ACC112 (cell line): ENCODE results near the gene NPIPA2.
"Not testable (repeated sequence)": the region's sequence is repeated elsewhere in the genome, so short reads cannot be mapped to it uniquely, and the experiment has no call there.

ENCODE experiments used
- H2AFZ ChIP-seq: fragments of 200-600 bp; sonication (generic); one replicate; pipeline ENCODE4 v1.6.0; 2017; ENCODE audit warnings: antibody characterized with exemption, low read length; ENCODE audit not compliant: unreplicated experiment
- H3K27ac ChIP-seq: fragments of 200-600 bp; sonication (generic); 2 replicates; pipeline ENCODE4 v1.5.1; 2014; ENCODE audit warnings: low read depth, mild to moderate bottlenecking, antibody characterized with exemption, low read length, moderate library complexity
- H3K27me3 ChIP-seq: fragments of 200-600 bp; sonication (generic); 2 replicates; pipeline ENCODE4 v1.6.1; 2014; ENCODE audit warnings: mild to moderate bottlenecking, antibody characterized with exemption, low read length, moderate library complexity, mixed read lengths; ENCODE audit not compliant: insufficient read depth
- H3K36me3 ChIP-seq: fragments of 200-600 bp; sonication (generic); 2 replicates; pipeline ENCODE4 v1.6.1; 2016; ENCODE audit warnings: mild to moderate bottlenecking, antibody characterized with exemption, low read length, moderate library complexity, mixed read lengths; ENCODE audit not compliant: insufficient read depth
- H3K4me1 ChIP-seq: fragments of 200-600 bp; sonication (generic); one replicate; pipeline ENCODE4 v1.6.1; 2016; ENCODE audit warnings: low read length, mixed read lengths; ENCODE audit not compliant: insufficient read depth, unreplicated experiment, control insufficient read depth
- H3K4me3 ChIP-seq: fragments of 200-600 bp; sonication (generic); 2 replicates; pipeline ENCODE4 v1.5.1; 2014; ENCODE audit warnings: mild to moderate bottlenecking, low read depth, low read length
- H3K79me2 ChIP-seq: fragments of 200-600 bp; sonication (generic); one replicate; pipeline ENCODE4 v1.6.0; 2016; ENCODE audit warnings: low read length; ENCODE audit not compliant: control insufficient read depth, unreplicated experiment, insufficient read depth

The NPIPA2 gene

DNA sequence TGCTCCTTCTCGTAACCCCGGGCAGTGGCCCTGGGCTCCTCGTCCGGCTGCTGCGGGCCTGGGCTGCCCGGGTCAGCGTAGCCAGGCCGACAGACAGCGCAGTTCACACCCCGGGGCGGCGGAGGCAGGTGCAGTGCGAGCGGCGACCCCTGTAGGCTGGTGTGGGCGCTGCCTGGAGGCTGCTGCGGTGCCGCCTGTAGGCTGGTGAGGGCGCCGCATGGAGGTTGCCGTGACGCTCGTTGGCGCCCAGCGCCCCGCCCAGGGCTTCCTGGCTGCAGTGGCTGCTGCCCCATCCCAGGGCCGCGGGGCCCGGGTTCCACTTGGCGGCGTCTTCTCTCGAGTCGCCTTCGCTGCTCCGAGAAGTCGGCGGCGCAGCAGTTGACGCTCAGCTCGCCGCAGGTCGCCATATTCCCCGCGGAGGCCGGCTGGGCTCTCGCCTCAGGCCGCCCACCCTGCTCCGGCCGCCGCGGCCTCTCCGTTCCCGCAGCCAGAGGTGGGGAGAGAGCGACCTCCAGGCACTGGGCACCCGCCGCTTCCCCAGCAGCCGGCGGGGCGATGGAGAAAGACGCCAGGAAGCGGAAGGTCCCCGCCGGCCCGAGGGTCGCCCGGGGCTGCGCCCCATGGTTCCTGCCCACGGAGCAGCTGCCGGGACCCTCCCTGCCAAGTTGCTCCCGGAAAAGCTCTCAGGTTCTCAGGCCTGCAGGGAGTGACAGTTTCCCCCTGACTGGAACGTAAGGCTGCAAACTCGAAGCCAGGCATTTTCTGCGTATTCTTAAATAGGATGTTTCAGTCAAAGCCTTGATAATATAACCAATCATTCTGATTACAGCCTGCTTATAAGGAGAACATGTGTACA is at the start of gene NPIPA2:
TSS of gene NPIPA2 (plus strand) at position 261 of the 856 bp plus-strand sequence. CDS start 5,533 bp downstream, outside the sequence.
- not testable (repeated sequence) for H3K27me3 ChIP-seq, H2AFZ ChIP-seq, H3K27ac ChIP-seq, H3K36me3 ChIP-seq, H3K79me2 ChIP-seq, H3K4me1 ChIP-seq, H3K4me3 ChIP-seq

DNA sequence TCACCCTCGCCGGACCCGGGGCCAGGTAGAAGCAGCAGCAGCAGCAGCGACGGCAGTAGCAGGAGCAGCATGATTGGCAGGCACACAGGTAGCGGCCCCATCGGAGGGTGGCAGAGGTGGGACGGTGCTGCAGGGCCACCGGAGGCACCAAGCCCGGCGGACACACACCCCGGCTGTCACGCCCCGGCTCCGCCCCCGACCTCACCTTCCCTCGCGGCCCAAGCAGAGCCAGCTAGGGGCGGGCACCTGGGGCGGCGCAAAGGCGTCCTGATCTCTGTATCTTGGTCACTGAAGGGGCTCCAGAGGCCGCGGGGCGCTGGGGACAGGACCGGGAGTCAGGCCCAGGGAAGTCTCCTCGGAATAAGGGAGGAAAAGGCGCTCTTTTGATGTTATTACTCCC is 48.2 kb upstream of the NPIPA2 start, which contains the start of gene PLA2G10:
TSS of gene PLA2G10 (minus strand) at position 180 of the 400 bp plus-strand sequence. CDS start at position 101, 79 bp downstream.
- H2AFZ ChIP-seq, H3K27me3 ChIP-seq, H3K4me1 ChIP-seq, H3K4me3 ChIP-seq, H3K36me3 ChIP-seq, H3K27ac ChIP-seq, H3K79me2 ChIP-seq: not testable (repeated sequence)

DNA sequence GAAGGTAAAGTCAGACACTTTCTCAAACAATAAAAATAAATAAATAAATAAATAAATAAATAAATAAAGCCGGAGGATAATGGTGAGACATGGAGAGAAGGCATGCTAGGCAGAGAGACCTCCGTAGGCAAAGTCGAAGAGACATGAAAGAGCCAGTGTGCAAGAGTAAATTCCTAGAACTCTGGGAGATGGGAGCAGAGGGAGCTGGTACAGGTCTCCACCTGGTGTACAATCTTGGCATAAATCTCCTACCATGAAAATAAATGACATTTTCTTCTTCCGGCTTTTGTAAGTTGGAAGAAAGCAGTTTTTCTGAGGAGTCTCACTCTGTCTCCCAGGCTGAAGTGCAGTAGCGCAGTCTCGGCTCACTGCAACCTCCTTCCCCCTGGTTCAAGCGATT is 40.5 kb upstream of the NPIPA2 start:
- not testable (repeated sequence) for H3K4me3 ChIP-seq, H3K36me3 ChIP-seq, H2AFZ ChIP-seq, H3K27ac ChIP-seq, H3K79me2 ChIP-seq, H3K4me1 ChIP-seq, H3K27me3 ChIP-seq

DNA sequence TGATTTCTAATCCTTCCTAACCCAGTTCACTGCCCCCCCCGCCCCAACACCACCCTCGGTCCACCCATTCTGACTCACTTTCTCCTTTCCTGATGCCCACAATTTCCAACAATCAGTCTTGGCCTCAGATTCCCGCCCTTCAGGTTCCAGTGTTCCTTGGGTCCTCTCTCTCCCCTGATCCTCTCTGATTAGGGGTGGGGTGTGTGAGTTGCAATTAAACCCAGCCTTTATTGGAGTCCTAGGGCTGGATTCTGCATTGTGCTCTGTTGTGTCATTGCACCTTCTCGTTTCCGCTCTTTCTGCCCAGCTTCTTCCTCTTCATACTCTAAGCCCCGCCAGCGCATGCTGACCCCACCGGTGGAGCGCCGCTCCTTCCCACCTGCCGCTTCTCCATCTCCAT is 39.7 kb upstream of the NPIPA2 start:
- not testable (repeated sequence) for H3K4me1 ChIP-seq, H3K27me3 ChIP-seq, H3K27ac ChIP-seq, H3K79me2 ChIP-seq, H3K4me3 ChIP-seq, H3K36me3 ChIP-seq, H2AFZ ChIP-seq

DNA sequence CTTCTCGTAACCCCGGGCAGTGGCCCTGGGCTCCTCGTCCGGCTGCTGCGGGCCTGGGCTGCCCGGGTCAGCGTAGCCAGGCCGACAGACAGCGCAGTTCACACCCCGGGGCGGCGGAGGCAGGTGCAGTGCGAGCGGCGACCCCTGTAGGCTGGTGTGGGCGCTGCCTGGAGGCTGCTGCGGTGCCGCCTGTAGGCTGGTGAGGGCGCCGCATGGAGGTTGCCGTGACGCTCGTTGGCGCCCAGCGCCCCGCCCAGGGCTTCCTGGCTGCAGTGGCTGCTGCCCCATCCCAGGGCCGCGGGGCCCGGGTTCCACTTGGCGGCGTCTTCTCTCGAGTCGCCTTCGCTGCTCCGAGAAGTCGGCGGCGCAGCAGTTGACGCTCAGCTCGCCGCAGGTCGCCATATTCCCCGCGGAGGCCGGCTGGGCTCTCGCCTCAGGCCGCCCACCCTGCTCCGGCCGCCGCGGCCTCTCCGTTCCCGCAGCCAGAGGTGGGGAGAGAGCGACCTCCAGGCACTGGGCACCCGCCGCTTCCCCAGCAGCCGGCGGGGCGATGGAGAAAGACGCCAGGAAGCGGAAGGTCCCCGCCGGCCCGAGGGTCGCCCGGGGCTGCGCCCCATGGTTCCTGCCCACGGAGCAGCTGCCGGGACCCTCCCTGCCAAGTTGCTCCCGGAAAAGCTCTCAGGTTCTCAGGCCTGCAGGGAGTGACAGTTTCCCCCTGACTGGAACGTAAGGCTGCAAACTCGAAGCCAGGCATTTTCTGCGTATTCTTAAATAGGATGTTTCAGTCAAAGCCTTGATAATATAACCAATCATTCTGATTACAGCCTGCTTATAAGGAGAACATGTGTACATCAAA is 38.9 kb upstream of the NPIPA2 start, which contains the start of gene NPIPA3:
TSS of gene NPIPA3 (plus strand) at position 256 of the 856 bp plus-strand sequence. CDS start 5,533 bp downstream, outside the sequence.
- not testable (repeated sequence) for H3K27me3 ChIP-seq, H3K79me2 ChIP-seq, H3K4me1 ChIP-seq, H3K27ac ChIP-seq, H2AFZ ChIP-seq, H3K4me3 ChIP-seq, H3K36me3 ChIP-seq

DNA sequence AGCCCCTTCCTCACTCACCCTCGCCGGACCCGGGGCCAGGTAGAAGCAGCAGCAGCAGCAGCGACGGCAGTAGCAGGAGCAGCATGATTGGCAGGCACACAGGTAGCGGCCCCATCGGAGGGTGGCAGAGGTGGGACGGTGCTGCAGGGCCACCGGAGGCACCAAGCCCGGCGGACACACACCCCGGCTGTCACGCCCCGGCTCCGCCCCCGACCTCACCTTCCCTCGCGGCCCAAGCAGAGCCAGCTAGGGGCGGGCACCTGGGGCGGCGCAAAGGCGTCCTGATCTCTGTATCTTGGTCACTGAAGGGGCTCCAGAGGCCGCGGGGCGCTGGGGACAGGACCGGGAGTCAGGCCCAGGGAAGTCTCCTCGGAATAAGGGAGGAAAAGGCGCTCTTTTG is 9.1 kb upstream of the NPIPA2 start:
- not testable (repeated sequence) for H2AFZ ChIP-seq, H3K4me3 ChIP-seq, H3K36me3 ChIP-seq, H3K27ac ChIP-seq, H3K79me2 ChIP-seq, H3K27me3 ChIP-seq, H3K4me1 ChIP-seq

DNA sequence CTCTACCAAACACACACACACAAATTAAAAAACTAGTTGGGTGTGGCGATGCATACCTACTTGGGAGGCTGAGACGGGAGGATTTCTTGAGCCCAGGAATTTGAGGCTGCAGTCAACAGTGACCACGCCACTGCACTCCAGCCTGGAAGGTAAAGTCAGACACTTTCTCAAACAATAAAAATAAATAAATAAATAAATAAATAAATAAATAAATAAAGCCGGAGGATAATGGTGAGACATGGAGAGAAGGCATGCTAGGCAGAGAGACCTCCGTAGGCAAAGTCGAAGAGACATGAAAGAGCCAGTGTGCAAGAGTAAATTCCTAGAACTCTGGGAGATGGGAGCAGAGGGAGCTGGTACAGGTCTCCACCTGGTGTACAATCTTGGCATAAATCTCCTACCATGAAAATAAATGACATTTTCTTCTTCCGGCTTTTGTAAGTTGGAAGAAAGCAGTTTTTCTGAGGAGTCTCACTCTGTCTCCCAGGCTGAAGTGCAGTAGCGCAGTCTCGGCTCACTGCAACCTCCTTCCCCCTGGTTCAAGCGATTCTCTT is 1.4 kb upstream of the NPIPA2 start:
- not testable (repeated sequence) for H3K27me3 ChIP-seq, H3K4me1 ChIP-seq

DNA sequence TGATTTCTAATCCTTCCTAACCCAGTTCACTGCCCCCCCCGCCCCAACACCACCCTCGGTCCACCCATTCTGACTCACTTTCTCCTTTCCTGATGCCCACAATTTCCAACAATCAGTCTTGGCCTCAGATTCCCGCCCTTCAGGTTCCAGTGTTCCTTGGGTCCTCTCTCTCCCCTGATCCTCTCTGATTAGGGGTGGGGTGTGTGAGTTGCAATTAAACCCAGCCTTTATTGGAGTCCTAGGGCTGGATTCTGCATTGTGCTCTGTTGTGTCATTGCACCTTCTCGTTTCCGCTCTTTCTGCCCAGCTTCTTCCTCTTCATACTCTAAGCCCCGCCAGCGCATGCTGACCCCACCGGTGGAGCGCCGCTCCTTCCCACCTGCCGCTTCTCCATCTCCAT is 539 bp upstream of the NPIPA2 start:
- not testable (repeated sequence) for H3K27me3 ChIP-seq, H3K27ac ChIP-seq, H3K4me1 ChIP-seq, H3K4me3 ChIP-seq, H3K79me2 ChIP-seq, H3K36me3 ChIP-seq, H2AFZ ChIP-seq

More for the DNA sequence above, 1.4 kb upstream of the NPIPA2 start:
- not testable (repeated sequence) for H3K36me3 ChIP-seq, H3K79me2 ChIP-seq, H3K4me3 ChIP-seq, H3K27ac ChIP-seq, H2AFZ ChIP-seq

DNA sequence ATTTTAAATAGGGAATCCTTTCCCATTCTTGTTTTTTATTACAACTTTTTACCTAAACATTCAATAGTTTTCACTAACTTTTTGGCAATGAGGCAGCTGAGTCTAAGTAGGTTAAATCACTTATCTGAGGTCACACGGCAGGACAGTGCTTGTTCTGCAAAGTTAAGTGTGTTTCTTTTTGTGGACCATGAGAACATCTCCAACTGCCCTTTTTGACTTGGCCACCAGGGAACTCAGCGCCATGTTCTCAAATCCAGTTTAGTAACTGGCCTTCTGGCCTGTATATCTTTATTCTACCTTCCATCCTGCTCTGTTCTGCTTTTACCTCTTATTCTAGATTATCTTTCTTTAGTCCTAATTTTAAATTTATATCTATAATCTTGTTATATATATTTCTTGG is 31.3 kb downstream of the NPIPA2 start:
- not testable (repeated sequence) for H3K27me3 ChIP-seq, H3K27ac ChIP-seq, H3K36me3 ChIP-seq, H3K4me1 ChIP-seq, H3K4me3 ChIP-seq, H2AFZ ChIP-seq, H3K79me2 ChIP-seq

DNA sequence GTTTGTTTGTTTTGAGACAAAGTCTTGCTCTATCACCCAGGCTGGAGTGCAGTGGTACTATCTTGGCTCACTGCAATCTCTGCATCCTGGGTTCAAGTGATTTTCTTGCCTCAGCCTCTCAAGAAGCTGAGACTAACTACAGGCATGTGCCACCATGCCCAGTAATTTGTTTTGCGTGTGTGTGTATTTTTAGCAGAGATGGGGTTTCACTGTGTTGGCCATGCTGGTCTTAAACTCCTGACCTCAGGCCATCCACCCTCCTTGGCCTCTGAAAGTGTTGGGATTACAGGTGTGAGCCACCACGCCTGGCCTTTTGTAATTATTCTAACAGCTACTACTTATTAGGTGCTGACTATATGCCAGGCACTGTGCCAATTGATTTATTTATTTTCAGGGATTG is 33.3 kb downstream of the NPIPA2 start:
- H3K4me3 ChIP-seq, H3K4me1 ChIP-seq, H3K79me2 ChIP-seq, H3K36me3 ChIP-seq, H3K27ac ChIP-seq, H2AFZ ChIP-seq, H3K27me3 ChIP-seq: not testable (repeated sequence)
